ENCODE data around the gene UGT3A1.

Gene UGT3A1

DNA sequence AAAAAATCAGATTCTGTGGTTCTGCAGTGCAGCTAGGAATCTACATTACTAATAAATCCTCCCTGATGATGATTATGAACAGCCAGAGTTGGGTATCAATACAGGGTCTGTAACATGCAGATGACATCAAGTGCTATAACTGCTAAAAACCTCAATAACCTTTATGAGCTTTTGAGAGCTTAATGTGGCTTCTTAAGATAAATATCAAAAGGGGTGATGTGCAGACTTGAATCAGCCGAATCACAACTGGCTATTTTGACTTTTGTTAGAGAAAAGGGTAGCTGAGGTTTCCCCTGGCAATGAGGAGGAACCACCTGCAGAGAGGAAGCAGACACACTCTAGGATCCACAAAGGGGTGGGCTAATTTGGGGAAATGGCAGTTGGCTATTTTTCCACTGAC is 83.0 kb downstream of the UGT3A1 start:
- no peak for DNase-seq (ENCODE audit: low read depth)

DNA sequence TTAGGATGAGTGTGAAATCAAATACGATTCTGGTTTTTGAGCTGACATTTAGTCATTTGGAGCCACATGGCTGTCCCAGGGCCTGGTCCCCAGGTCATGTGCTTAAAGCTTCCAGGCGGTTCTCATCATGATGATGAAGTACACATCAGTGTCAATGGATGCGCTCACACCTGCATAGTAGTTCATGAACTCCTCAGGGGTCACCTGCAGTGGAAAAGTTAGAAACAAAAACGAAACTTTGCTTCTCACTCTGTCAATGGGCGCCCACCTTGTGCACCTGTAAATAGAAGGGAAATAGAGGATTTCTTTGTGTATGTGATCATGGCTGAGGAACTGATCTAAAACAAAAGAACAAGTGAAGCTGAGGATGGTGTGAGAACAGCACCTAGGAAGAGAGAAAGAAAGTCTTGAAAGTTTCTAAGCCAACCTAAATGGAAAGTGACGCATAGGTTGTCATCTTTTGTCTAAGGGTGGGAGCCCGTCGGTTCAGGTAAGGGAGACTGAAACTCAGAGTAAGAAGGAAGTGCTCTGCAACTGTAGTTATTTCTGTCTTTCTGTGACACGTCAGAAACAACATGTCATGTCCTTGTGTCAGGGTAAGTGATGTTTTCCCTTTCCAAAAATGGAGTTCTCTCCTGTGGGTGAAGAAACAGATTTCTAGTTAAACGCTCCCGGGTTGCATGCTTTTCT is 86.6 kb downstream of the UGT3A1 start:
- DNase-seq (ENCODE audit: low read depth), result no peak

DNA sequence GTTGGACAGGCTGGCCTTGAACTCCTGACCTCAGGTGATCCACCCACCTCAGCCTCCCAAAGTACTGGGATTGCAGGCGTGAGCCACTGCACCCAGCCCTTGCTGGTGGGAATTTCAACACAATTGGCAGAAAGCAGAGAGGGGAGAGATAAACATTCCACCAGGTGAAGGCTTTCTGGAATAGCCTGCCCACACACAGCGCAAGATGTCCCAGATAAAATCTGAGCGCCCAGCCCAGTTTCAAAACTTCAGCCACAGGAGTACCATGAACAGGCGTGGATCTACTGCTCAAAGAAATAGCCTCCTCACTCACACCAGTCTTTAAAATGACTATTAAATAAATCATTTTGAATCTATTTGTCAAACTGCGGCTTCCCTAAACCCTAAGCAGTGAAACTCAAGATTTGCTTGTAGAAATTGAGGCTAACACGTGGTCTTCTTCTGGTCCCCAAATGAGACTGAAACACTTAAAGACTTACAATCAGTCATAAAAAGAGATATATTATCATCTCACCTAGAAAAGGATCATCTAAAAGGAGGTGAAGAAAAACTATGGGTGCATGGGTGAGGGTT is 87.5 kb downstream of the UGT3A1 start:
- DNase-seq (ENCODE audit: low read depth), result peak; percentile 17

DNA sequence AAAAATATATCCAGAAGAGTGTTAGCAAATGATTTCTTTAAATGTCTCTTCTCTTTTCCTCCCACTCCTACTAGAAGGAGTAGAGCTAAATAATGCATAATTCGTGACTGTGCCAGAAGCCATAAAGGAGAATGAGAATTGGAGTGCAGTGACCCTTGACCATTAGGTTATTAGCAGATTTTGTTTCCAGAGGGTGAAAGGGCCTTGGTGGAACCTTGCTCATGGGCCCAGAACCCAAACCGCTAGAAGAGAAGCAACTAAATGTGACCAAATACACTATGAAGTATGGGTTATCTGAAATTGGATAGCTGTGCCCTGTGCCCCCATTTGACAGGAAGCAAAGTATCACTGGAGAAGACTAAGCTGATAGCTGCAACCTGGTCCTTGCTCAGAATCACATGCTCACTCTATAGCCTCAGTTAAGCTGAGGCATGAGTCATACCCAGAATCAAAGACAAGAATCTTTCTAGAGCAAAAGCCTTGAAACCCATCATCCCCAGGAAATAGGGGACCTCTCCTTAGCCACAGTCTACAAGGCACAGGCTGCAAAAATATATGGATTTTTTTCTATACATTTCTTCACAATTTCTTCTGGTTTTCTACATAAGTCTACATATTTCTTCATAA is 89.0 kb downstream of the UGT3A1 start:
- DNase-seq (ENCODE audit: low read depth), result peak; percentile 53

Measured in amniotic epithelial cell (primary cell).